GM23248 (cell line): ENCODE measurements around the gene TIMM13. TPM values are rescaled to one million over a fixed set of nuclear protein-coding genes. Genes with fewer than 3 reads are reported as not detected.

ENCODE experiments used
- DNase-seq: peaks from one replicate; pipeline ENCODE4 v3.0.0-alpha.2; 2015
- H2AFZ ChIP-seq: fragments of 200-600 bp; sonication (generic); 2 replicates; pipeline ENCODE4 v1.6.1; 2016; ENCODE audit warnings: antibody characterized with exemption
- H3F3A ChIP-seq: fragments of 200-600 bp; sonication (generic); 2 replicates; pipeline ENCODE4 v1.6.1; 2016; ENCODE audit warnings: mild to moderate bottlenecking, antibody characterized with exemption, mixed run types; ENCODE audit not compliant: insufficient read depth
- H3K27ac ChIP-seq: fragments of 200-600 bp; sonication (generic); 2 replicates; pipeline ENCODE4 v1.5.1; 2016; ENCODE audit warnings: mild to moderate bottlenecking
- H3K27me3 ChIP-seq: fragments of 200-600 bp; sonication (generic); replicated peaks from 2 replicates; pipeline ENCODE4 v1.6.1; 2016; ENCODE audit warnings: mild to moderate bottlenecking; ENCODE audit not compliant: insufficient read depth
- H3K36me3 ChIP-seq: fragments of 200-600 bp; sonication (generic); 2 replicates; pipeline ENCODE4 v1.6.1; 2016; ENCODE audit warnings: low read depth, mild to moderate bottlenecking
- H3K4me1 ChIP-seq: fragments of 200-600 bp; sonication (generic); 2 replicates; pipeline ENCODE4 v1.6.1; 2016; ENCODE audit warnings: mild to moderate bottlenecking; ENCODE audit not compliant: insufficient read depth
- H3K4me2 ChIP-seq: fragments of 200-600 bp; sonication (generic); one replicate; pipeline ENCODE4 v1.6.1; 2016; ENCODE audit warnings: mild to moderate bottlenecking; ENCODE audit not compliant: unreplicated experiment
- H3K4me3 ChIP-seq: fragments of 200-600 bp; sonication (generic); 2 replicates; pipeline ENCODE4 v1.5.1; 2016; ENCODE audit warnings: mild to moderate bottlenecking
- H3K79me2 ChIP-seq: fragments of 200-600 bp; sonication (generic); 2 replicates; pipeline ENCODE4 v1.6.1; 2016; ENCODE audit warnings: mild to moderate bottlenecking; ENCODE audit not compliant: insufficient read depth
- H3K9ac ChIP-seq: fragments of 200-600 bp; sonication (generic); 2 replicates; pipeline ENCODE4 v1.6.1; 2016; ENCODE audit warnings: mild to moderate bottlenecking
- H3K9me2 ChIP-seq: fragments of 200-600 bp; sonication (generic); 2 replicates; pipeline ENCODE4 v1.6.1; 2016; ENCODE audit warnings: mixed run types, mild to moderate bottlenecking, moderate library complexity; ENCODE audit not compliant: insufficient read depth
- H3K9me3 ChIP-seq: fragments of 200-600 bp; sonication (generic); one replicate; pipeline ENCODE4 v1.6.1; 2017; ENCODE audit warnings: low read depth
- H4K20me1 ChIP-seq: fragments of 200-600 bp; sonication (generic); 2 replicates; pipeline ENCODE4 v1.6.0; 2016; ENCODE audit not compliant: insufficient read depth
- EZH2 ChIP-seq: fragments of 200-600 bp; sonication (generic); IDR thresholded peaks from 2 replicates; pipeline ENCODE4 v1.6.1; 2018; ENCODE audit warnings: antibody characterized with exemption, mild to moderate bottlenecking; ENCODE audit not compliant: insufficient read depth, poor library complexity, severe bottlenecking
- EZH2phosphoT487 ChIP-seq: fragments of 200-600 bp; sonication (generic); IDR thresholded peaks from 2 replicates; pipeline ENCODE4 v1.6.1; 2018; ENCODE audit warnings: antibody characterized with exemption, moderate library complexity, mild to moderate bottlenecking, low read depth; ENCODE audit not compliant: insufficient read depth
- WGBS, 2 experiments: methylation state at CpG; one replicate each; pipeline ENCODE4 v1.1.6; 2015 to 2017; ENCODE audit warnings: low lambda C conversion rate in 2 of 2, low coverage in 1 of 2; ENCODE audit errors: missing lambda C conversion rate in 2 of 2; 5-methylcytosine and 5-hydroxymethylcytosine counted together
- in situ Hi-C: fragments of 300-500 bp; cut with MboI; formaldehyde crosslinking; loops from 2 replicates; pipeline ENCODE4 v1.15.0; 2020
- polyA plus RNA-seq: library from polyadenylated mRNA; unstranded; fragments of >200 nt; fragmentation: Nextera tagmentation; extraction: Ambion mirVana; gene quantifications from 2 replicates; pipeline ENCODE4 v1.2.1, GENCODE V29; 2016
- total RNA-seq: library from RNA; depleted of rRNA; stranded (reverse); fragments of >200 nt; shearing (Covaris generic); gene quantifications from 2 replicates; pipeline ENCODE4 v1.2.3, GENCODE V29; 2014

Gene TIMM13
- total and polyA plus RNA-seq, 2 experiments from 2014 or later = 57.6 to 143 TPM

GRCh38 chr19:2387367-2388288 is 39.8 kb downstream of the TIMM13 start:
- H4K20me1 ChIP-seq = no peaks in the 10 kb centered on the region
- DNase-seq = no peak
- WGBS, 2 experiments = 66 to 67% methylated on average over 20 of the region's 20 CpGs
- no peak overlapping the region for H3K27ac ChIP-seq
- peaks cover 10% of the 10 kb centered on the region for H3K4me1 ChIP-seq
- peaks cover 6% of the 10 kb centered on the region; the same call in 1 of the 2 replicates for H3F3A ChIP-seq
- TF ChIP-seq EZH2 (no peak), EZH2phosphoT487 (no peak)
- H3K9ac ChIP-seq = no peak overlapping the region
- in situ Hi-C loops = loop anchor here (10.0 kb wide), 1 partner anchor 103 kb away; the partner anchor contains the start of gene PEAK3
- no peaks in the 10 kb centered on the region for H3K9me2 ChIP-seq
- H3K36me3 ChIP-seq = no peaks in the 10 kb centered on the region
- no peaks in the 10 kb centered on the region for H3K79me2 ChIP-seq
- H3K27me3 ChIP-seq = no peaks in the 10 kb centered on the region
- H3K4me2 ChIP-seq = no peak overlapping the region
- no peak overlapping the region for H3K4me3 ChIP-seq
- no peak overlapping the region for H2AFZ ChIP-seq
- H3K9me3 ChIP-seq = no peaks in the 10 kb centered on the region

DNA sequence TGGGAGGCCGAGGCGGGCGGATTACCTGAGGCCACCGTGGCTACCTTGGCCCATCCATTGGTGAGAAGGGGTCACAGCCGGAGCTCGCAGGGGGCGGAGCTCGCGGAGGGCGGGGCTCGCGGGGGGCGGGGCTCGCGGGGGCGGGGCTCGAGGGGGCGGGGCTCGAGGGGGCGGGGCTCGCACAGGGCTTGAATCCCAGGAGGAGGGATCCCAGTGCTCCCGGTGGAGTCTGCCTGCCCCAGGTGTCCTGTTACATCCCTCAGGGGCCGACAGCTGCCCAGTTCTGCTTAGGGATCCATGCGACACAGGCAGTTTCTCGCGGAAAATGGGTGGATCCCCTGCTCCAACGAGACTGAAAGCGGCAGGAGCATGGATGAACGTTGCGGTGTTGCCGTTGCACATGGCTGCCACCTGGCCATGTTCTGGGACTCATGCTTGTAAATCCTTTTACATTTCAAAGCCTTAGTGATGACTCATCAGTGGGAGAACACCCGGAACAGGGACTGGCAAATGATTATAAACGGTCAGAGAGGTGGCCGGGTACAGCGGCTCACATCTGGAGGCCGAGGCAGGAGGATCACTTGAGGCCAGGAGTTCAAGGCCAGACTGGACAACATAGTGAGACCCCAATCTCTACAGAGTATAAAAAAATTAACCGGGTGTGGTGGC is 42.2 kb downstream of the TIMM13 start:
- H3K79me2 ChIP-seq = no peaks in the 10 kb centered on the region
- peak; percentile 87 for DNase-seq
- whole genome bisulfite sequencing, 2 experiments = 13 to 19% methylated on average over 22 to 36 of the region's 37 CpGs
- H3K4me1 ChIP-seq = peaks cover 10% of the 10 kb centered on the region
- H3K36me3 ChIP-seq = no peaks in the 10 kb centered on the region
- peak overlapping the region; percentile 72 for H3K4me2 ChIP-seq
- no peaks in the 10 kb centered on the region for H3K9me3 ChIP-seq
- no peak overlapping the region for H3K27ac ChIP-seq
- no peaks in the 10 kb centered on the region for H4K20me1 ChIP-seq
- H3K9me2 ChIP-seq = no peaks in the 10 kb centered on the region
- H3F3A ChIP-seq = peaks cover 6% of the 10 kb centered on the region; the same call in 1 of the 2 replicates
- in situ Hi-C loops = loop anchor here (10.0 kb wide), 1 partner anchor 100 kb away; the partner anchor contains the start of gene PEAK3
- H2AFZ ChIP-seq = peak overlapping the region; percentile 57; the same call in 1 of the 2 replicates
- TF ChIP-seq EZH2 (no peak), EZH2phosphoT487 (no peak)
- H3K9ac ChIP-seq = no peak overlapping the region
- H3K27me3 ChIP-seq = no peaks in the 10 kb centered on the region
- peak overlapping the region; percentile 57 for H3K4me3 ChIP-seq

DNA sequence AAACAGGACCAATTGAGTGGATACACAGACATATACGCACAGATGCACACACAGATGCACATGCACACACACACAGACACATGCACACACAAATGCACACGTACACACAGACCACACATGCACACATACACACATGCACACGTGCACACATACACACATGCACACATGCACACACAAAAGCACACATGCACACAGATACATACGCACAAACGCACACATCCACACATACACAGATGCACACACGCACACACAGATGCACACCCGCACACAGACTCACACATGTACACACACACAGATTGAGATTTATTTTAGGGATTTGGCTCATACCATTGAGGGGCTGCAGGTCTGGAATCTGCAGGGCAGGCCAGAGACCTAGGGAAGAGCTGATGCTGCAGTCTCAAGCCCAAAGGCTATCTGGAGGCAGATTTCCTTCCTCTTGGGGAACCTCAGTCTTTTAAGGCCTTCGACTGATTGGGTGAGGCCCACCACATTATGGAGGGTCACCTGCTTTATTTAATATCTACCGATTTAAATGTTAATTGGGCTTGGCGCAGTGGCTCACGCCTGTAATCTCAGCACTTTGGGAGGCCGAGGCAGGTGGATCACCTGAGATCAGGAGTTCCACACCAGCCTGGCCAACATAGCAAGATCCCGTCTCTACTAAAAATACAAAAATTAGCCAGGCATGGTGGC is 44.7 kb downstream of the TIMM13 start:
- 96 to 97% methylated on average over 13 of the region's 13 CpGs for WGBS, 2 experiments
- Histone ChIP-seq H3K9me3 (no peaks in the 10 kb centered on the region), H3K4me2 (no peak overlapping the region), H4K20me1 (no peaks in the 10 kb centered on the region), H2AFZ (no peak overlapping the region), H3K9me2 (no peaks in the 10 kb centered on the region), H3K27me3 (no peaks in the 10 kb centered on the region), H3K27ac (no peak overlapping the region), H3K36me3 (no peaks in the 10 kb centered on the region), H3K79me2 (no peaks in the 10 kb centered on the region), H3K4me3 (no peak overlapping the region), H3K4me1 (peaks cover 10% of the 10 kb centered on the region), H3K9ac (no peak overlapping the region), H3F3A (peaks cover 6% of the 10 kb centered on the region; the same call in 1 of the 2 replicates)
- no peak for TF ChIP-seq EZH2phosphoT487
- TF ChIP-seq EZH2 = no peak
- DNase-seq = no peak
- in situ Hi-C loops = loop anchor here (10.0 kb wide), 1 partner anchor 98 kb away; the partner anchor contains the start of gene PEAK3

DNA sequence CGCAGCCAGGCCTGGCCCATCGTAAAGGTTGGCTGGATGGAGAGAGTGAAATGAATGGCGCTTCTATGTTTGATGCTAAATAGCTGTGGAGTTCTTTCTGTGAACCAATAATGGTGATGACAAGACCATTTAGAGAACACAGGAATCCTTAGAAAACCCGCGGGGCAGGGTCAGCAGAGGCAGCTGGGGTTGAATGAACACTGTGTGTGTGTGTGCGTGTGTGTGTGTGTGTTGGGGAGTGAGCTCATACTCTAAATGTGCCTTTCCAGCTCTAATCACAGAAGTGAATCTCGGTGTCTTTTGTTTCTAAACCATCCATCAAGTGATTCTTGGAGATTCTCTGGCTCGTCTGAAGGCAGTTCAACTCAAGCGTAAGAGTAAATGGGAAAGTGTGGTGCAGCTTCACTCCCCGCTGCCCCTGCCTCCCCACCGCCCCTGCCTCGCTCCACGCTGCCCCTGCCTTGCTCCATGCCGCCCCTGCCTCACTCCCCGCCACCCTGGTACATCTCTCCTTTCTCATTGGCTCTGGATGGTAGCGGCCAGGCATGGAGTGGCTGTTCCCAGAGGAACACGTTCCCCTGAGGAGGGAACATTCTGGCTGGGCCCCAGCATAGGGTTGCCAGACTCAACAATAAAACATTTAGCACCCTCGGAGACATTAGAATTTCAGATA is 46.1 kb downstream of the TIMM13 start:
- Histone ChIP-seq H4K20me1 (no peaks in the 10 kb centered on the region), H2AFZ (no peak overlapping the region), H3K4me3 (no peak overlapping the region), H3K9me2 (no peaks in the 10 kb centered on the region), H3K4me1 (peaks cover 10% of the 10 kb centered on the region), H3K9ac (no peak overlapping the region), H3K36me3 (no peaks in the 10 kb centered on the region), H3K79me2 (no peaks in the 10 kb centered on the region), H3K27me3 (no peaks in the 10 kb centered on the region), H3K9me3 (no peaks in the 10 kb centered on the region), H3F3A (peaks cover 6% of the 10 kb centered on the region; the same call in 1 of the 2 replicates), H3K27ac (no peak overlapping the region), H3K4me2 (no peak overlapping the region)
- no peak for DNase-seq
- 65 to 71% methylated on average over 17 to 18 of the region's 18 CpGs for WGBS, 2 experiments
- TF ChIP-seq EZH2 (no peak), EZH2phosphoT487 (no peak)
- in situ Hi-C loops = loop anchor here (10.0 kb wide), 1 partner anchor 96 kb away; the partner anchor contains the start of gene PEAK3
